NCI-H2227 (cell line): Measurements from ENCODE around the gene MPG.
A peak's percentile ranks its signal among the peaks of the same experiment; 100 is the strongest.
"Not testable (repeated sequence)": the region's sequence is repeated elsewhere in the genome, so short reads cannot be mapped to it uniquely, and the experiment has no call there.

Experiments used
- DNase-seq: peaks from one replicate; lab custom pipeline; 2025; ENCODE audit not compliant: unreplicated experiment; lab: John Stamatoyannopoulos, UW

Gene MPG

GRCh38 chr16:77807-78443 lies at the start of gene MPG:
Gene MPG, plus strand, starts transcription at chr16:78225. Its CDS starts 85 bp downstream, at chr16:78310.
- DNase-seq = peak; percentile 86

GRCh38 chr16:30627-31026 lies 47.4 kb upstream of the MPG start:
- not testable (repeated sequence) for DNase-seq

DNA sequence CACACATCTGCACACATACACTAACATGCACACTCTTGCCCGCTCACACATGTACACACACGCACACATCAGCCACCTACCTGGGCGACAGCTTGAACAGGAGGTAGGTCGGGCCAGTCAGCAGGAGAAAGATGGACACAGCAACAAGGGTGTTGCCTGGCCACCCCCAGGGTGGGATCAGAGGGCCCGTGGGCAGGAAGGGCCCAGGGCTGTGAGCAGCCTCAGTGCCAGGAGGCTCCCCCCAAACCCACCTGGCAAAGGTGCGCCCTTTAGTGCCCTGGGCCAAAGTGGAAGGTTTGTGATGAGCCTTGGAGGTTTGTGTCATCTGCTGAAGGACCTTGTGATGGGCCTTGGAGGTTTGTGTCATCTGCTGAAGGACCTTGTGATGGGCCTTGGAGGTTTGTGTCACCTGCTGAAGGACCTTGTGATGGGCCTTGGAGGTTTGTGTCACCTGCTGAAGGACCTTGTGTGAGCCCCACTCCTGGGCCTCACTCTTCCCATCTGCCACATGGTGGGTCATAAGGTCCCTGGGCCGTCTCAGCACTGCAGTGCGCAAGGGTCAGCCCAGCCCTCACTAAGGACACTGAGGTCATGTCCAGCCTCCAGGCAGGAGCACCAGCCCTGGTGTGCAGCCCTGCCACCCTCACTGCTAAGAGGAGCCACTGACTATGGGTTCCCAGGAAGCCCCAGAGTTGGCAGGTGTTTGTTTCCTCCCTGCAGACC lies 44.7 kb upstream of the MPG start:
- not testable (repeated sequence) for DNase-seq

- DNase-seq = no peak
These were observed 44.0 kb upstream of the MPG start for GRCh38 chr16:33877-34647.

DNA sequence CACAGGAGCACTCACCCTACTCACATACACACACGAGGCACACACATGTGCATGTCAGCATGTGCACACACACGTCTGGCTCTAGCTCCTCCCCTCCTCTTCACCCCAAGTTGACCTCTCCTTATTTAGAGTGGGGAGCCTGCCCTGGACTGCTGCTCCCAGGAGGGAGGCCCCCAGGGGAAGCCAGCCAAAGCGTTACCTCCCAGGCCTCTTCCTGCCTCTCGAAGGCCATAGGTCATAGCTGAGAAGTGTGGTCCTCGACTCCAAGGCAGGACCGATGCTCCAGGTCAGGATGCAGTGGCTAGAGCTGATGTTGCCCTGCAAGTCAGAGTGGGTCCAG lies 43.4 kb upstream of the MPG start:
- no peak for DNase-seq

DNA sequence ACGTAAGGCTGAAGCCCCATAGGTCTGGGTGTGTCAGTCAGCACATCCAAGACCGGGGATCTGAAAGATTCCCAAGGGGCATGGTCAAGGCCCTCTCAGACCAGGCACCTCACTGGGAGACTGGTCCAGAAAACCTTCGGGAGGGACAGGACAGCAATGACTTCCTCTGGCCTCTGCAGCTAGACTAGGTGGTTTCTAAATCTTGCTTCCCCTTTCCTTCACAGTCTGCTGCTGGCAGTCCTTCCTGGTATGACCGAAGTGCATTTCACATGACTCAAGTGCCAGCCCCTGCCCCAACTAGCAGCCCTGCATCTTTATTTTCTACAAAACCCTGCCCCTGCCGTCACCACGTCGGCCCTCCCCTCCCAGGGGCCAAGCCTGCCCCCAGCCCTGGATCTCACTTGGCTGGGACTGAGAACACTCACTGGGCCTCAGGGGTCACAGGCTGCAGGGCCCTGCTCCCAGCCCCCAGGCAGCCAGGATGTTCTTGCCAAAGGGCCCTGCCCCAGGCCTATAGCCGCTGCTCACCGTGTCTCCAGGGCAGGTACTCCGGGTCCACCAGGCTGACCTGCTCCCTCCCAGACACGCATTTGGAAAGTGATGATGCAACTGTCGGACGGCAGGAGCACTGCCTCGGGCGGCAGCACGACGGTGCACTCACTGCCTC lies 42.9 kb upstream of the MPG start:
- no peak for DNase-seq

DNA sequence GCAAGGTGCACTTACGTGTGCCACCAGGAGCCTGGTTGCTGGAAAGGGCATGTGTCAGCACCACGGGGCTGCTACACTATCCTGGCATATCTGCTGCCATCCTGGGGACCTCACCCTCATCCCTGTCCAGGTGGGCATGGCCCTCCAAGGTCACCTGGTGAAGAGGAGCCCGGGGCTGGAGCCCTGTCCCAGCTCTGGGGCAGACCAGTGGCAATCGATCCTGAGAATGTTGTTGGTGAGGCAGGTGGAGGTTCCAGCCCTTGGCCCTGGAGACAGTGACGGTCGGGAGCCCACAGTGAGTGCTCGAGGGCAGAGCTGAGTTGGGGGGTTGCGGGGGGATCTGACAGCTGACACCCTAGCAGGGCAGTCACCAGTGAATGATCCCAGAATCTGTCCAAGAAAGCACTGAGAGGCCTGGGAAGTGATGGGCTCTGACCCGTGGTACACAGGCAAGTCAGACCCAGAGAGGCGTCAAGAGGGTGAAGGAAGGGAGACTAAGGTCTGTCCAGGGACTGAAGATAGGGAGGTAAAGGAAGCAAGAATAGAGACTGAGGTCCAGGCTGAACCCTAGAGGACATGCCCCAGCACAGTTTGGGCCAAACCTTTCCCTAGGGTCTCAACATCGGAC lies 42.2 kb upstream of the MPG start:
- no peak for DNase-seq

- no peak for DNase-seq
These were observed 41.6 kb upstream of the MPG start for GRCh38 chr16:36336-36984.

DNA sequence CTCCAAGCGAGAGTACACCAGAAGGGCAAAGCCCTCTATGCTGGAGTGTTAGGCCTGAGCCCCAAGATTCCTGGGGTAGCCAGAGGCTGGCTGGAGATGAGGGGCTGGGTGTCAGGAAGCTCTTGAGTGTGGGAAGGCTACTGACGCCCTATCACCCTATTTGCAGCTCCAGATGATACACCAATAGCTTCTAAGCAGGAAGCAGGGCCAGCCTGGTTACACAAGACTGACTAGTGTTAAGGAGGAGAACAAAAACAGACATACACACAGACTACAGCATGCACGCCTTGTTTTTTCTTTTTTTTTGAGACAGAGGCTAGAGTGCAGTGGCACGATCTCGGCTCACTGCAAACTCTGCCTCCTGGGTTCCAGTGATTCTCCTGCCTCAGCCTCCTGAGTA lies 40.5 kb upstream of the MPG start:
- no peak for DNase-seq

GRCh38 chr16:38206-38605 lies 39.8 kb upstream of the MPG start:
- DNase-seq = not testable (repeated sequence)

DNA sequence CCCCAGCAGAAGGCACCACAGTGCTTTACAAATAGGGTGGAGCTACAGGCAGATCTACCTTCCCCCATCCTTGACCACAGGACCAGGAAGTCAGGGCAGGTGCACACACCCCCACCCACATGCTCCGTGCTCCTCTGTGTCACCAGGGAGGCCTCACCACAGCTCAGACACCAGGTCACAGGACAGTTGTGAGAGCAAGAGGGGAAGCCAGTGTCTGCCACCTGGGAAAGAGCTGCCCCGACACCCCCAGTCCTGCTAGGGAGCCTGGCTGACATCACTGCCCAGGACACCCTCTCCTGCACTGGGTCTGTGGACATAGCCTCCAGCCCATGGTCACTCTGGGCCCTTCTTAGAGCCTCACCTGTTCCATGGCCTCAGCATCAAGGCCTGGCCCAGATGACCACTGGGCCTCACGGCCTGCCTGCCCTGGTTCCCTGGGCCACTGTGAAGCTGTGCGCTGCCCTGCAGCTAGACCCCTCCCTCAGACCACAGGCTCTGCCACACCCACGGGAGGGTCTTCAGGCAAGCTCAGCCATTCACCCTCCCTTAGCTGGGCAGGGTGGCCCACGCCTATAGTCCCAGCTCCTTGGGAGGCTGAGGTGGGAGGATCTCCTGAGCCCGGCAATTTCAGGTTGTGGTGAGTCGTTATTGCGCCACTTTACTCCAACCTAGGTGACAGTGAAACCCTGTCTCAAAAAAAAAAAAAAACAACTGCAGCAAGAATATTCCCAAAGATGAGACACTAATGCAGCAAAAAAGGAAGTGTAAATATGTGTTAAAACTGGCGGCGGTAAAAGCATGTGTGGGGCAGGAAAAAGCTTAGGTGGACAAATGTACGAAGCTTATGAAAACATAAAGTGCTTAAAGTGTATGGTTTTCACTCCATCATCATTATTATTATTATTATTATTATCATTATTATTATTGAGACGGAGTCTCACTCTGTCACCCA lies 38.8 kb upstream of the MPG start:
- DNase-seq = no peak

- DNase-seq = no peak
These were observed 36.5 kb upstream of the MPG start for GRCh38 chr16:41439-42068.

GRCh38 chr16:42069-42457 lies 36.0 kb upstream of the MPG start:
- no peak for DNase-seq

DNA sequence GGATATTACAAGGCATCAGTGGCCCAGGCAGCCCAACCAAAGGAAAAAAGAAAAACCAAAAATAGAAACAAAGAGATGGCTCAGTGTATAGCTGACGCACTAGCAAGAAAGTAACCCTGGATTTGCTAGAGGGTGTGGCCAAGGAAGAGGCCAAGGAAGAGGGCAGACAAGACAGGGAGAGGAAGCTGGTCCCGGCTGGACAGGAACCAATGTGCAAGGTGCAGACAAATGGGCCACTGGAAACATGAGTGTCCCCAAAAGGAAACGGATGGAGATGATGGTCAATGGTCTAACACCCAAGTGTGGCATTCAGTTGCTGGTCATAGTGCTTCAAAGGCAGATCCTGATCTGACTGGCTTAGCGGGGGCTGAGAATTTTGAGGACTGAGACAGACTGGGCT lies 35.3 kb upstream of the MPG start:
- no peak for DNase-seq

- DNase-seq = no peak
These were observed 34.7 kb upstream of the MPG start for GRCh38 chr16:43294-43693.

DNA sequence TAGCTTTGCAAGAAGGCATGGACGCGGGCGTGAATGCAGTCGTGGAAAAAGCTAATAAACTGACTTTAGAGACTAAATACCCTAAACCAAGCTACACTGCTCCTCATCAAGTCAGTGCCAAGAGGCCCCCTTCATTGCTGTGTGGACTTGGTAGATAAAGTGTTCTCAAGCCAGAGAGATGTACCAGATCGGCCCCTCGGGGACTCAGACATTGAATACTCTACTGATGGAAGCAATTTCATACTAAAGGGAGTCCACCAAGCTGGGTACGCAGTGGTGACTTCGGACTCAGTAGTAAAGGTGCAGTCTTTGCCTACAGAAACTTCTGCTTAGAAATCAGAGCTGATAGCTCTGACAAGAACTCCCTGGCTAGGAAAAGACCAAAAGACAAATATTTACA lies 33.4 kb upstream of the MPG start:
- no peak for DNase-seq

DNA sequence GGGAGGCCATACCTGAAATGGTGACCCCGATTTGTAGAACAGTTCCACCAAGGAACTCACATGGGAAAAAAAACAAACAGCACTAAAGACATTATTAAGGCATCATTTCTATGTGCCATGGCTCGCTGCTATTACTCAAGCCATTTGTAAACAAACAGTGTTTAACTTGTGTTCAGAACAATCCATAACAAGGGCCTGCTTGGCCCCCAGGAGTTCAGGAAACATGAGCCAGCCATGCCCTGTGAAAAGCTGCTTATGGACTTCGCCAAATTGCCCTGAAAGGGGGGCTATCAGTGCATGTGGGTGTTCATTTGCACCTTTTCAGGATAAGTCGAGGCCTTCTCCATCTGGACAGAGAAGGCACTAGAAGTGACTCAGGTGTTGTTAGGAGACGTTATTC lies 32.6 kb upstream of the MPG start:
- DNase-seq = no peak

GRCh38 chr16:46510-46909 lies 31.5 kb upstream of the MPG start:
- not testable (repeated sequence) for DNase-seq

GRCh38 chr16:47234-47633 lies 30.8 kb upstream of the MPG start:
- no peak for DNase-seq
